SK-N-MC (cell line): ENCODE measurements around the gene INTS4.
"Not testable (repeated sequence)": the region's sequence is repeated elsewhere in the genome, so short reads cannot be mapped to it uniquely, and the experiment has no call there.

ENCODE experiments used
- EZH2 ChIP-seq: fragments of 200-600 bp; sonication (generic); IDR thresholded peaks from one replicate; pipeline ENCODE4 v1.6.1; 2017; ENCODE audit warnings: antibody characterized with exemption
- FOXP2 ChIP-seq: optimal IDR thresholded peaks from 2 replicates; pipeline ENCODE3; 2011; ENCODE audit warnings: mild to moderate bottlenecking, moderate library complexity; ENCODE audit not compliant: insufficient read depth; ENCODE audit errors: extremely low read length, control extremely low read depth
- POLR2AphosphoS5 ChIP-seq: IDR thresholded peaks from 2 replicates; pipeline ENCODE4 v1.6.1; 2012; ENCODE audit warnings: mild to moderate bottlenecking, low read depth, low read length, borderline replicate concordance

- TF ChIP-seq POLR2AphosphoS5, EZH2, FOXP2: not testable (repeated sequence)
Measured at GRCh38 chr11:77889045-77889444, 105.4 kb downstream of the INTS4 start.
